GM20431 (cell line): ENCODE measurements around the gene CRCP.
"Not testable (repeated sequence)": the region's sequence is repeated elsewhere in the genome, so short reads cannot be mapped to it uniquely, and the experiment has no call there.

Experiments used
- in situ Hi-C: fragments of 300-500 bp; cut with MseI, MboI; formaldehyde crosslinking; loops from one replicate; pipeline ENCODE4 v1.15.0; 2020; ENCODE audit warnings: low sequenced_read_pairs; ENCODE audit not compliant: unreplicated experiment

Gene CRCP

GRCh38 chr7:66114743-66115649 lies at the start of gene CRCP:
Gene CRCP (plus strand): TSS chr7:66114847. CDS start chr7:66114963, 116 bp downstream.
- in situ Hi-C loops, result no loop called here

GRCh38 chr7:66069732-66070131 lies 44.9 kb upstream of the CRCP start:
- in situ Hi-C loops, result no loop called here

GRCh38 chr7:66070222-66070621 lies 44.4 kb upstream of the CRCP start:
- in situ Hi-C loops, result no loop called here

GRCh38 chr7:66072208-66072607 lies 42.4 kb upstream of the CRCP start:
- in situ Hi-C loops, result not testable (repeated sequence)

DNA sequence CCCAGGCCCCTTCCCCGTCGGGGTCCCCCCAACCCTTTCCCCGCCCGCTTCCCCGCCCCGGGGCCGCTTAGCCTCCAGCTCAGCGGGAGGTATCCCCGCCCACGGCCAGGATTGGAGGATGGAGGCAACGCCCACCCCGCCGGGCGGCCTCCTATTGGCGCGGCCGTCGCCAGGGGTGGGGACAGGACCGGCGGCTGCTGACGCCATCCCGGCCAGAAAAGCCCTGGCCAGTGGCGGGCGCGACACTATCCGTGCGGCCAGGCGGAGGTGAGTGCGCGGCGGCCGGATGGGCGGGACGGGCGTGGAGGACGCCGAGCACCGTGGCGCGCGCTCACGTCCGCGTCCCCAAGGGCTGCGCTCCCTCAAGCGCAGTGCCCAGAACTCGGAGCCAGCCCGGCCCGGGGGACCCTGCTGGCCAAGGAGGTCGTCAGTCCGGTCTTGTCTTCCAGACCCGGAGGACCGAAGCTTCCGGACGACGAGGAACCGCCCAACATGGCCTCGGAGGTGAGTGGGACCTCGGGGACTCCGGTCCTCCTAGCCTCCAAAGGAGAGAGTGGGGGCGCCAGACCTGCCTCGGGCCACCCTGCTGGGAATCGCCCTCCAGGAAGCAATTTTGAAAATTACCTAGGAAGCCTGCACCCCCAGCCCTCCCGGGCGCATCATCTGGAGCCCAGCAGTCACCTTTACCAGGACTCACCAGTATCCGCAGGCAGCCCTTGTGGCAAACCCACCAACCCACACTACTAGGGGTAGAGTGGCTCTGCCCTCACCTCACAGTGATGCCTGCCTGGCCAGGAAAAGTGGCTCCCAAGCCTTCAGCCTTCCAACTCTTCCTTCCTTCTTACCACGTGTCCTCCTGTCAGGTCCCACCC lies 38.8 kb upstream of the CRCP start, which contains the start of gene ASL:
TSS of gene ASL (plus strand) at position 230 of the 872 bp plus-strand sequence. CDS start at position 493, 263 bp downstream.
- in situ Hi-C loops, result no loop called here

DNA sequence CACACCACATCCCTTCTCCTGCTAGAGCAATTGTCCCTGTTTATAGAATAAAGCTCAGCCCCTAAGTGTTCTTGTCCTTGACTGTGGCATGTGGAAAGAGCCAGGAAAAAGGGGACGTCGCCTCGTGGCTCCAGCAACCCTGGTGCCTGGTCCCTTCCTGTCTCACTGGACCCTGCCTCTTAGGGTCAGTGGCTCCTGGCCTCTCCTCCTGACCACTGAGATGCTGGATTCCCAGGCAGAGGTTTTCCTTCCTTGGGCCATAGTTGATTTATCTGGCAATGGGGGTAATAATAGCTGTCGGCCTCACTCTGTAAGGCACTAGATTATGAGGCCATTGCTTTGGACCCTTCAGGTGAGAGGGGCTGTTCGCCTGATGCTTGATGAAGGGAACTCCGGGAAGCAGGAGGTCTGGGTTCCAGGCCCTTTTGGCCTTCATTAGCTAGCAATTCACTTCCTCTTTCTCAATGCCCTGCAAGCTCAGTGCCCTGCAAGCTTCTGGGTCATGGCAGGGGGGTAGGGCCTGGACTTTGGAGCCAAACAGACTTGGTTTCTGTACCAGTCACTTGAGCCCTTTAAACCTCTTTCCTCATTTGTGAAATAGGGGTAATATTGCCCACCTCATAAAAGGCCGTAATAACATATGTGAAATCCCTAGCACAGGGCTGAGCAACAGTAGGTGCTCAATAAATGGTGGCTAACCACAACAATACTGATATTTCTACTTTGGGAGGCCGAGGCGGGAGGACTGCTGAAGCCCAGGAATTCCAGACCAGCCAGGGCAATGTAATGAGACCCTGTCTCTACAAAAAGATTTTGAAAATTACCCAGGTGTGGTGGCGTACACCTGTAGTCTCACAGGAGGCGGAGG lies 38.0 kb upstream of the CRCP start:
- in situ Hi-C loops, result no loop called here

DNA sequence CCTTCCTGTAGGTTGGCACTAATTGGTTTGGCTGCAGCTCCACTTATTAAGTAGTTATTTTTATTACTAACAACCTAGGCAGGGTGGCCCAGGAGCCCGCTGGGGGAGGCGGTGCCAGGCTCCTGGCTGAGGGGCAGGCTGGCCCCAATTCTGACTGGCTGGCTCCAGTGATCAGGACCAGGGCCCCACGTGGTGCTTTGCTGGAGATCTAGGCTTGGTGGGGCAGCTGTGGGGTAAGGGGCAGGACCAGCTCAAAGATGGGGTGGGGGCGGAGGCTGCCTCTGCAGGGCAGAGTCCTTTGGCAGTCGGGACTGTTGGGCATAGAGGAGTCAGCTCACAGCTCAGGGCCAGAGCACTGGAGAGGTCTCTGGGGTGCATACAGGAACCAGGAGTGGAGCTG lies 36.6 kb upstream of the CRCP start:
- in situ Hi-C loops, result no loop called here

- in situ Hi-C loops, result no loop called here
Measured at GRCh38 chr7:66082083-66082482, 32.6 kb upstream of the CRCP start.

DNA sequence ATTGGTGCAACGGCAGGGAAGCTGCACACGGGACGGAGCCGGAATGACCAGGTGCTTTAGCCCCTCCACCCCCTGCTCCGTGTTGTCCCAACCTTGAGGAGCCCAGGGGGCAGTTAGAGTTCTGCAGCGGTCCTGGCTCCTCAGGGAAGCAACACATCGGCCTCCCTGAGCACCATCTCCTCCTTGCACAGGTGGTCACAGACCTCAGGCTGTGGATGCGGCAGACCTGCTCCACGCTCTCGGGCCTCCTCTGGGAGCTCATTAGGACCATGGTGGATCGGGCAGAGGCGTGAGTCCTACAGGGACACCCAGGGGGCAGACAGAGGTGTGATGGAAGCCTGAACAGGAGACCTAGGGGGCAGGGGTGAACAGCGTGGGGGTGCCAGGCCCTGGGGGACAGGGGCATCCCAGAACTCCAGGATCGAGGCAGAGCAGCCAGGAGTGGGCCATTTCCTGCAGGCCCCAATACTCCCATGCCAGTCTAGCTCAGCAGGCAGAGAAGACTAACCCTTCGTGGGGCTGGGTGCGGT lies 31.7 kb upstream of the CRCP start:
- in situ Hi-C loops, result no loop called here

DNA sequence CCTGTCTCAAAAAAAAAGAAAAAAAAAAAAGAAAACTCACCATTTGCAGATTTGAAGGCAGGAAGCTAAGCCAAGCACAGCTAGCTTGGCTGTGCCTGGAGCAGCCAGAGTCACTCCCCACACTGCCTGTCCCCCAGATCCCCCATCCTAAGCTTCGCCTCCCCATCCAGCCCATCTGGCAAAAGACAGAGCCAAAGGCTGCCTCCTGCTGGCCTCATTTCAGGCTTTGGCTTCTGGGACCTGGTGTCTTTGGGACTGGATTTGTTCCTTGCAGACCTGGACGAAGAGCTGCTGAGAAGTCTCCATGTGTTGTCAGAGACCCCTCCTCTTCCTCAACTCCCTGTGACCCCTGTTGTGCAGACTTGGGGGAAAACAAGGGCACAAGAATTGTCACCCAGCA lies 31.0 kb upstream of the CRCP start:
- in situ Hi-C loops, result no loop called here

DNA sequence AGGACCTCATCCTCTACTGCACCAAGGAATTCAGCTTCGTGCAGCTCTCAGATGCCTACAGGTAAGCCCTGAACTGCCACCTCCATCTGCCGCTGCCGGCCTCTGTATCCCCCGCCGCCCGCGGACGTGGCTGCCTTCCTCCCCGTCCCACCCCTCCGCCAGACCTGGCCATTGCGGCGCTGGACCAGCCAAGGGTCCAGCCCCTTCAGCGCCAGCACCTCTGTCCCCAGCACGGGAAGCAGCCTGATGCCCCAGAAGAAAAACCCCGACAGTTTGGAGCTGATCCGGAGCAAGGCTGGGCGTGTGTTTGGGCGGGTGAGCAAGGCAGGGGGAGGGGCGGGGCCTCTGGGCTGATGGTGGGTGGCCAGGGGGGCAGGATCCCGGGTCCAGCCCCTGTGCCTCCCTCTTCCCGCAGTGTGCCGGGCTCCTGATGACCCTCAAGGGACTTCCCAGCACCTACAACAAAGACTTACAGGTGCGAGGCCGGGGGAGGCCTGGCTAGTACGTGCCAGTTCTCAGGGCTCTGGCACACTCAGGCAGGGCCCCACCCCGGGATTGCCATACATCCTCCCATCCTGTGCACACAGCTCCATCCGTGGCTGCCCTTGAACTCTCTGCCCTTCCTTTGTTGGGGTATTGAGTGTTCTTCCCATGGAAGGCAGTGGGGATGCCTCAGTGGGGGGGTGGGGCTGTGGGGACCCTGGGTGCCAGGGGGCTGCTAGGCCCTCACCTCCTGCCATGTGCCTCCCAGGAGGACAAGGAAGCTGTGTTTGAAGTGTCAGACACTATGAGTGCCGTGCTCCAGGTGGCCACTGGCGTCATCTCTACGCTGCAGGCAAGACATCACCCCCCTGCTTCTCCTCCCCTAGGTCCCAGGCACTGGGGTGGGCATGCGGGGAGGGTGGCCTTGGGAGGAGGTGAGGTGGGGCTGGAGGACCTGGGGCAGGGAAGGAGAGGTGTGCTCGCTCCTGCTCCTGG lies 25.5 kb upstream of the CRCP start:
- in situ Hi-C loops, result no loop called here

- in situ Hi-C loops, result no loop called here
Measured at GRCh38 chr7:66092654-66093053, 22.0 kb upstream of the CRCP start.

GRCh38 chr7:66095010-66095409 lies 19.6 kb upstream of the CRCP start:
- in situ Hi-C loops, result no loop called here

- in situ Hi-C loops, result no loop called here
Measured at GRCh38 chr7:66099232-66099550, 15.5 kb upstream of the CRCP start.

DNA sequence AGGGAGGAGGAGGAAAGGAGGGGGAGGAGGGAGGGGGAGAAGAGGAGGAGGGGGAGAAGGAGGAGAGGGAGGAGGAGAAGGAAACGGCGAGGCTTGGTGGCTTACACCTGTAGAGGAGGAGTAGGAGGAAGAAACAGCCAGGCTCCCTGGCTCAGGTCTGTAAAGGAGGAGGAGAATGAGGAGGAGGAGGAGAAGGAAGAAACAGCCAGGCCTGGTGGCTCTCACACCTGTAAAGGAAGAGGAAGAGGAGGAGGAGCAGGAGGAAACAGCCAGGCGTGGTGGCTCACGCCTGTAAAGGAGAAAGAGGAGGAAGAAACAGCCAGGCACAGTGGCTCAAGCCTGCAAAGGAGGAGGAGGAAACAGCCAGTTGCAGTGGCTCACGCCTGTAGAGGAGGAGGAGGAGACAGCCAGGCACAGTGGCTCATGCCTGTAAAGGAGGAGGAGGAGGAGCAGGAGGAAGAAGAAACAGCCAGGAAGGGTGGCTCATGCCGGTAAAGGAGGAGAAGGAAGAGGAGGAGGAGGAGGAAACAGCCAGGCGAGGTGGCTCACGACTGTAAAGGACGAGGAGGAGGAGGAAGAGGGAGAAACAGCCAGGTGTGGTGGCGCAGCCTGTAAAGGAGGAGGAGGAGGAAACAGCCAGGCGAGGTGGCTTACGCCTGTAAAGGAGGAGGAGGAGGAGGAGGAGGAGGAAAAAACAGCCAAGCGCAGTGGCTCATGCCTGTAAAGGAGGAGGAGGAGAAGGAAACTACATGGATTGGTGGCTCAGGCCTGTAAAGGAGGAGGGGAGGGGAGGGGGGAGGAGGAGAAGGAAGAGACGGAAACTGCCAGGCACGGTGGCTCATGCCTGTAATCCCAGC lies 14.9 kb upstream of the CRCP start:
- in situ Hi-C loops, result no loop called here

GRCh38 chr7:66100408-66101050 lies 14.1 kb upstream of the CRCP start:
- in situ Hi-C loops, result no loop called here

- in situ Hi-C loops, result not testable (repeated sequence)
Measured at GRCh38 chr7:66102168-66102567, 12.5 kb upstream of the CRCP start.
